Measurements from ENCODE around the gene KAZN.

The KAZN gene

GRCh38 chr1:14742181-14742980 is 143.9 kb downstream of the KAZN start:
- POLR2A ChIA-PET, result no interaction called here
- TF ChIP-seq, protein P1, sequence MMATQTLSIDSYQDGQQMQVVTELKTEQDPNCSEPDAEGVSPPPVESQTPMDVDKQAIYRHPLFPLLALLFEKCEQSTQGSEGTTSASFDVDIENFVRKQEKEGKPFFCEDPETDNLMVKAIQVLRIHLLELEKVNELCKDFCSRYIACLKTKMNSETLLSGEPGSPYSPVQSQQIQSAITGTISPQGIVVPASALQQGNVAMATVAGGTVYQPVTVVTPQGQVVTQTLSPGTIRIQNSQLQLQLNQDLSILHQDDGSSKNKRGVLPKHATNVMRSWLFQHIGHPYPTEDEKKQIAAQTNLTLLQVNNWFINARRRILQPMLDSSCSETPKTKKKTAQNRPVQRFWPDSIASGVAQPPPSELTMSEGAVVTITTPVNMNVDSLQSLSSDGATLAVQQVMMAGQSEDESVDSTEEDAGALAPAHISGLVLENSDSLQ (IDR thresholded peaks at IDR 0.05), result no peak
- TF ChIP-seq ZNF384 (IDR thresholded peaks at IDR 0.05) (no peak), FOXM1 (IDR thresholded peaks at IDR 0.05; ENCODE audit: borderline replicate concordance) (no peak), TARDBP (IDR thresholded peaks at IDR 0.05) (no peak), FOXK2 (IDR thresholded peaks at IDR 0.05) (no peak), CTBP1 (IDR thresholded peaks at IDR 0.05; ENCODE audit: borderline replicate concordance) (no peak), SUZ12 (IDR thresholded peaks at IDR 0.05) (no peak), ELF4 (IDR thresholded peaks at IDR 0.05) (no peak), L3MBTL2 (conservative IDR thresholded peaks at IDR 0.05) (no peak), SP1 (IDR thresholded peaks at IDR 0.05) (no peak), LEF1 (IDR thresholded peaks at IDR 0.05; ENCODE audit: borderline replicate concordance) (no peak), ARNT (IDR thresholded peaks at IDR 0.05) (no peak), BHLHE40 (IDR thresholded peaks at IDR 0.05; ENCODE audit: borderline replicate concordance) (no peak)
- CTCF ChIA-PET, result interaction anchor here (1.5 kb wide), 1 partner anchor 10 kb away, joined by 4 read pairs; no protein-coding TSS in a partner anchor
- no peak for DNase-seq (ENCODE audit: extremely low spot score)

GRCh38 chr1:14743368-14743767 is 144.9 kb downstream of the KAZN start:
- POLR2A ChIA-PET, result no interaction called here
- CTCF ChIA-PET, result interaction anchor here (1.5 kb wide), 1 partner anchor 11 kb away, joined by 4 read pairs; no protein-coding TSS in a partner anchor
- DNase-seq (ENCODE audit: extremely low spot score), result no peak
- TF ChIP-seq ELF4 (IDR thresholded peaks at IDR 0.05), result no peak
- TF ChIP-seq ARNT (IDR thresholded peaks at IDR 0.05), result no peak
- TF ChIP-seq L3MBTL2 (conservative IDR thresholded peaks at IDR 0.05), result no peak
- no peak for TF ChIP-seq FOXK2 (IDR thresholded peaks at IDR 0.05)
- TF ChIP-seq ZNF384 (IDR thresholded peaks at IDR 0.05), result no peak
- no peak for TF ChIP-seq CTBP1 (IDR thresholded peaks at IDR 0.05; ENCODE audit: borderline replicate concordance)
- TF ChIP-seq BHLHE40 (IDR thresholded peaks at IDR 0.05; ENCODE audit: borderline replicate concordance), result no peak
- no peak for TF ChIP-seq FOXM1 (IDR thresholded peaks at IDR 0.05; ENCODE audit: borderline replicate concordance)
- TF ChIP-seq LEF1 (IDR thresholded peaks at IDR 0.05; ENCODE audit: borderline replicate concordance), result no peak
- TF ChIP-seq HDGF (IDR thresholded peaks at IDR 0.05; ENCODE audit: borderline replicate concordance), result no peak
- TF ChIP-seq, protein P1 (IDR thresholded peaks at IDR 0.05), result no peak

GRCh38 chr1:14745001-14745720 is 146.7 kb downstream of the KAZN start:
- ChIA-PET CTCF (no interaction called here), POLR2A (no interaction called here)
- TF ChIP-seq ARNT (IDR thresholded peaks at IDR 0.05) (no peak), TARDBP (IDR thresholded peaks at IDR 0.05) (no peak), LEF1 (IDR thresholded peaks at IDR 0.05; ENCODE audit: borderline replicate concordance) (no peak), L3MBTL2 (conservative IDR thresholded peaks at IDR 0.05) (no peak), FOXM1 (IDR thresholded peaks at IDR 0.05; ENCODE audit: borderline replicate concordance) (no peak), FOXA1 (IDR thresholded peaks at IDR 0.05) (no peak), ELF4 (IDR thresholded peaks at IDR 0.05) (no peak), FOXK2 (IDR thresholded peaks at IDR 0.05) (no peak)
- no peak for DNase-seq (ENCODE audit: extremely low spot score)

DNA sequence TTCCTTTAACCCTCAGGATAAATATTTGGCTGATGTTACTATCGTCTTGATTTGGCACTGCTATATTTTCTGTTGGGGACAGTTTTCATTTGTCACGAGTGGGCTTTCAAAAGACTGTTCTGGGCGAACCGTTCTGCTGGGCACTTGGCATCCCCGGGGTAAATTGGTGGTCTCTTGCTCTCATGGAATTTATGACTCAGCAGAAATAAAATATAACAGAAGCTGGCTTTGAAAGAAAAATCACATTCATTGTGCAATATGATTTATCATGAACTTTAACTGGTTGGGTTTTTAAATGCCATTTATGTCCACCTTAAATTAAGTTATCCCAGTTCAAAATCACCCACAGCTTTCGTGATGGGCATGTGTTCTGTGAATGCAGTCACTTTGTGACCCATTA is 147.3 kb downstream of the KAZN start:
- no peak for TF ChIP-seq HDGF (IDR thresholded peaks at IDR 0.05; ENCODE audit: borderline replicate concordance)
- TF ChIP-seq SP1 (IDR thresholded peaks at IDR 0.05), result no peak
- no peak for TF ChIP-seq ARNT (IDR thresholded peaks at IDR 0.05)
- TF ChIP-seq TARDBP (IDR thresholded peaks at IDR 0.05), result no peak
- TF ChIP-seq CTBP1 (IDR thresholded peaks at IDR 0.05; ENCODE audit: borderline replicate concordance), result no peak
- no peak for TF ChIP-seq FOXM1 (IDR thresholded peaks at IDR 0.05; ENCODE audit: borderline replicate concordance)
- no peak for TF ChIP-seq LEF1 (IDR thresholded peaks at IDR 0.05; ENCODE audit: borderline replicate concordance)
- no peak for TF ChIP-seq FOXK2 (IDR thresholded peaks at IDR 0.05)
- no peak for TF ChIP-seq BHLHE40 (IDR thresholded peaks at IDR 0.05; ENCODE audit: borderline replicate concordance)
- no peak for TF ChIP-seq ZNF384 (IDR thresholded peaks at IDR 0.05)
- no peak for TF ChIP-seq L3MBTL2 (conservative IDR thresholded peaks at IDR 0.05)
- TF ChIP-seq, protein P1 (IDR thresholded peaks at IDR 0.05), result no peak
- TF ChIP-seq NFRKB (IDR thresholded peaks at IDR 0.05), result no peak
- no peak for TF ChIP-seq SUZ12 (IDR thresholded peaks at IDR 0.05)
- TF ChIP-seq ELF4 (IDR thresholded peaks at IDR 0.05), result no peak
- no peak for TF ChIP-seq FOXA1 (IDR thresholded peaks at IDR 0.05)
- DNase-seq (ENCODE audit: extremely low spot score), result no peak
- ChIA-PET CTCF (no interaction called here), POLR2A (no interaction called here)

DNA sequence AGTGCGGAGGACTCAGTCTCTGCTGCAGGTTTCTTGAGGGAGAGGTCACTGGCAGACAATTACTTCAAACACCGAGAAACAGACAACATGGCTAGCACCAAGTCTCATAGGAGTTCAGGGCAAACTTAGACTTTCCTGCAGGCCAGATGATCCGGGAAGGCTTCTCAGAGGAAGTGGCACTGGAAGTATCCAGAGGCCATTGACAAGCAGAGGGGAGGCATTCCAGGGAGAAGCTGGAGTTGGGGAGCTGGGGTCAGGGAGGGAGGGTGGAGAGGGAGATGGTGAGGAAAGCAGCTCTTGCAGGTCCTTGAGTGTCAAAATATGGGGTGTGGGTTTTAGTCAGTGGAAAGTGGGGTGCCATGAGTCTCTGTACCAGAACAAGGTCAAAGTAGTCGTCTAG is 147.9 kb downstream of the KAZN start:
- TF ChIP-seq CTBP1 (IDR thresholded peaks at IDR 0.05; ENCODE audit: borderline replicate concordance) (no peak), LEF1 (IDR thresholded peaks at IDR 0.05; ENCODE audit: borderline replicate concordance) (no peak)
- TF ChIP-seq, protein P1 (IDR thresholded peaks at IDR 0.05), result no peak
- DNase-seq (ENCODE audit: extremely low spot score), result no peak
- POLR2A ChIA-PET, result no interaction called here
- CTCF ChIA-PET, result no interaction called here

All from HEK293T (cell line).